Vagina (tissue), 2 donors: ENCODE data around the gene IDH2.

ENCODE experiments used
- POLR2A ChIP-seq, 2 donors: fragments of 450-650 bp; IDR thresholded peaks; one replicate each; pipeline ENCODE4 v1.6.1; 2017; ENCODE audit warnings: antibody characterized with exemption in 2 of 2, mild to moderate bottlenecking in 2 of 2, moderate library complexity in 2 of 2
- TF ChIP-seq, protein P1 (sequence below), 3 experiments: fragments of 450-650 bp in 2 of 3; fragments of 200-600 bp in 1 of 3; sonication (generic) in 1 of 3; IDR thresholded peaks; one replicate each; pipeline ENCODE4 v1.5.1; 2017 to 2019; ENCODE audit warnings: antibody characterized with exemption in 3 of 3, mild to moderate bottlenecking in 2 of 3, moderate library complexity in 2 of 3

DNA sequence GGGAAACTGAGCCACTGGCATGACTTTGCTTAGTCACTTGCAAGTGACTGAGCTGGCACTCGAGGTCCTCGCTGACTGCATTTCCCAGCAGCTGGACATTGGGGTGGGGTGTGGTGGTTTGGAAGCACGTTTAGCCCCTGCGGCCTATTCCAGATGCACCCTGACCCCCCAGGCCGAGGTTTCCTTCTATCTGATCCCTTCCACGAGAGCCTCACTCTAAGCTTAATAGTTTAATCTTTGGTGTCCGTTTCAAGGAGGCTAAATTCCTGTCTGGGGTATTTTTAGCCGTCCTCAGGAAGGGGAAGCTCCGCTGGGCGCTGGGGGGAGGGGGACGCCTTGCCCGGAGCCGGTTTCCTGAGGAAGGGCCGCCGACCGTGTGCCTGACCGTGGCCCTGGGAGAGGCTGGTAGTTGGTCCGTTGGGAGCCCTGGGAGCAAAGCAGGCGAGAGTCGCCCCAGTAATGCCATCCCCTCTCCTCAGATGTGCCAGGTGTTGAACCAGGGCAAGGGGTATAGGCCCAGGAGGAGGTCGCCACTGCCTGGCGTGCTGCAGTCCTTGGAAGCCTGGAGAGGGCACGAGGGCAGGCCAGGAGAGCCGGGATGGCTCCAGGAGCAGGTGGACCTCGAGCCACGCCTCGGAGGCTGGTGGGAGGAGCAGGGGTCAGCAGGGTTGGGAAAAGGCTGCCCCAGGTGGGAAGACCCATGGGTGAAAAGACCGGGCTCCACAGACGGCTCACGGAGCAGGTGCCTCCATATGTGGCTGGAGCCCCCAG lies 37.2 kb downstream of the IDH2 start:
- TF ChIP-seq, protein P1, sequence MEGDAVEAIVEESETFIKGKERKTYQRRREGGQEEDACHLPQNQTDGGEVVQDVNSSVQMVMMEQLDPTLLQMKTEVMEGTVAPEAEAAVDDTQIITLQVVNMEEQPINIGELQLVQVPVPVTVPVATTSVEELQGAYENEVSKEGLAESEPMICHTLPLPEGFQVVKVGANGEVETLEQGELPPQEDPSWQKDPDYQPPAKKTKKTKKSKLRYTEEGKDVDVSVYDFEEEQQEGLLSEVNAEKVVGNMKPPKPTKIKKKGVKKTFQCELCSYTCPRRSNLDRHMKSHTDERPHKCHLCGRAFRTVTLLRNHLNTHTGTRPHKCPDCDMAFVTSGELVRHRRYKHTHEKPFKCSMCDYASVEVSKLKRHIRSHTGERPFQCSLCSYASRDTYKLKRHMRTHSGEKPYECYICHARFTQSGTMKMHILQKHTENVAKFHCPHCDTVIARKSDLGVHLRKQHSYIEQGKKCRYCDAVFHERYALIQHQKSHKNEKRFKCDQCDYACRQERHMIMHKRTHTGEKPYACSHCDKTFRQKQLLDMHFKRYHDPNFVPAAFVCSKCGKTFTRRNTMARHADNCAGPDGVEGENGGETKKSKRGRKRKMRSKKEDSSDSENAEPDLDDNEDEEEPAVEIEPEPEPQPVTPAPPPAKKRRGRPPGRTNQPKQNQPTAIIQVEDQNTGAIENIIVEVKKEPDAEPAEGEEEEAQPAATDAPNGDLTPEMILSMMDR (IDR thresholded peaks at IDR 0.05): no peak
- no peak for TF ChIP-seq POLR2A (IDR thresholded peaks at IDR 0.05)
